ENCODE data around the gene FOXP1. TPM values are rescaled to one million over a fixed set of nuclear protein-coding genes. Genes with fewer than 3 reads are reported as not detected.

FOXP1 gene
- total and polyA plus RNA-seq, 9 of the 15 experiments (the other 6 are each of a cell fraction or from before 2014, with no cell fraction given) = 7.7 to 34.5 (median 13.7) TPM

DNA sequence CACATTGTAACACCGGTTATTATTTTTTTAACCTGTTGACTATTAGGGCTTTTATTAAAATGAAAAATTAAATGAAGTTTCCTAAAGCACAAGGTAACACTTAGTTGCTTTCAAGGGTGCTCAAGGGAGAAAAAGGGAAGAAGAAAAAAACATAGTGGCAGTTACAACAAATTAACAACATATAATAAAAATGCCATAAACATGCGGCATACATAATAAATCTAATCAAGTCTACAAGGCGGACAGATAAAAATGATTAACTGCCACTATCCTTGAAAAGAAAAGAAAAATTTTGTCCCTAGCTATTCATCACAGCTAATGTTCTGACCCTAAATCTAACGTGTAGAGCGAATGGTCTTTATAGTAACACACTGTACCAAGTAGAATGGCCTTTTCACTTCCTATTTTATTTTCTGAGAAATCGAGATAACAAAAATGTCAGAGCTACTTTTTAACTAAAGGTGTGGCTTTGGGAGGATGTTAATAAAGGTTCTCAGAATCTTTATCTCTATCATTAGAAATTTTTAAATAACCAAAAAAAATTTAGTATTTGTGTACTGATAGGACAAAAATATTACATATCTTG is 194.9 kb downstream of the FOXP1 start:
- no peak overlapping the region for H3K27ac ChIP-seq (ENCODE audit: extremely low read depth, low read depth, low read length)
- H2AFZ ChIP-seq (ENCODE audit: low read depth, low read length) = no peak overlapping the region
- peaks cover 0 to 25% of the 10 kb centered on the region in 2 experiments; a peak in 4 of 5 replicates for H3K4me1 ChIP-seq (replicated peaks in 1 of 2; ENCODE audit: control insufficient read depth in 2 of 2, insufficient read depth in 2 of 2, low read length in 2 of 2)
- no peak overlapping the region for H3K9ac ChIP-seq (ENCODE audit: insufficient read depth in 1 of 2, low read depth in 2 of 2, low read length in 2 of 2)
- H3K27me3 ChIP-seq (ENCODE audit: control insufficient read depth in 2 of 2, insufficient read depth in 2 of 2, low read length in 2 of 2) = no peaks in the 10 kb centered on the region
- no peaks in the 10 kb centered on the region for H3K36me3 ChIP-seq (ENCODE audit: control insufficient read depth, insufficient read depth, low read length)
- no peaks in the 10 kb centered on the region; the same call in 1 of the 3 replicates for H3K79me2 ChIP-seq (ENCODE audit: control insufficient read depth, insufficient read depth, low read length)
- no peak overlapping the region for H3K4me2 ChIP-seq (ENCODE audit: insufficient read depth, low read length)
- no peaks in the 10 kb centered on the region for H3K9me1 ChIP-seq (ENCODE audit: control insufficient read depth, insufficient read depth, low read length)
- no peaks in the 10 kb centered on the region for H3K9me3 ChIP-seq (replicated peaks; ENCODE audit: control insufficient read depth, insufficient read depth, low read depth, low read length)
- H4K20me1 ChIP-seq (replicated peaks; ENCODE audit: control insufficient read depth, insufficient read depth, low read length) = no peaks in the 10 kb centered on the region
- no peak for DNase-seq (ENCODE audit: extremely low read depth in 1 of 4, low spot score in 3 of 4)
- ATAC-seq = no peak
- POLR2A ChIA-PET = interaction anchor here (0.8 to 1.7 kb wide), 2 partner anchors 9 to 64 kb away, joined by 3 to 4 read pairs; no protein-coding TSS in a partner anchor
- FAIRE-seq = no peak
- CTCF ChIA-PET (ENCODE audit: low intra/inter-chr PET ratio) = no interaction called here
- 27% methylated on average over 6 of the region's 6 CpGs for WGBS (ENCODE audit: insufficient coverage, low coverage, missing lambda C conversion rate)
- in situ Hi-C loops (cut with MboI) = no loop called here
- no peak overlapping the region for H3K4me3 ChIP-seq
- BruUV-seq (replicated peaks) = no TSS peak
- intact Hi-C loops (cut with micrococcal nuclease) = no loop called here
- no peak for TF ChIP-seq MAZ (CRISPR knock-in tag; conservative IDR thresholded peaks at IDR 0.05 in 1 of 2, IDR thresholded peaks at IDR 0.05 in 1 of 2)
- TF ChIP-seq TBP (optimal IDR thresholded peaks at IDR 0.05; ENCODE audit: low read depth, low read length) = no peak
- TF ChIP-seq, protein P1, sequence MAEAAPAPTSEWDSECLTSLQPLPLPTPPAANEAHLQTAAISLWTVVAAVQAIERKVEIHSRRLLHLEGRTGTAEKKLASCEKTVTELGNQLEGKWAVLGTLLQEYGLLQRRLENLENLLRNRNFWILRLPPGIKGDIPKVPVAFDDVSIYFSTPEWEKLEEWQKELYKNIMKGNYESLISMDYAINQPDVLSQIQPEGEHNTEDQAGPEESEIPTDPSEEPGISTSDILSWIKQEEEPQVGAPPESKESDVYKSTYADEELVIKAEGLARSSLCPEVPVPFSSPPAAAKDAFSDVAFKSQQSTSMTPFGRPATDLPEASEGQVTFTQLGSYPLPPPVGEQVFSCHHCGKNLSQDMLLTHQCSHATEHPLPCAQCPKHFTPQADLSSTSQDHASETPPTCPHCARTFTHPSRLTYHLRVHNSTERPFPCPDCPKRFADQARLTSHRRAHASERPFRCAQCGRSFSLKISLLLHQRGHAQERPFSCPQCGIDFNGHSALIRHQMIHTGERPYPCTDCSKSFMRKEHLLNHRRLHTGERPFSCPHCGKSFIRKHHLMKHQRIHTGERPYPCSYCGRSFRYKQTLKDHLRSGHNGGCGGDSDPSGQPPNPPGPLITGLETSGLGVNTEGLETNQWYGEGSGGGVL (CRISPR knock-in tag; IDR thresholded peaks at IDR 0.05) = no peak
- no peak for TF ChIP-seq SREBF2 (CRISPR knock-in tag; IDR thresholded peaks at IDR 0.05)
- TF ChIP-seq, protein P2, sequence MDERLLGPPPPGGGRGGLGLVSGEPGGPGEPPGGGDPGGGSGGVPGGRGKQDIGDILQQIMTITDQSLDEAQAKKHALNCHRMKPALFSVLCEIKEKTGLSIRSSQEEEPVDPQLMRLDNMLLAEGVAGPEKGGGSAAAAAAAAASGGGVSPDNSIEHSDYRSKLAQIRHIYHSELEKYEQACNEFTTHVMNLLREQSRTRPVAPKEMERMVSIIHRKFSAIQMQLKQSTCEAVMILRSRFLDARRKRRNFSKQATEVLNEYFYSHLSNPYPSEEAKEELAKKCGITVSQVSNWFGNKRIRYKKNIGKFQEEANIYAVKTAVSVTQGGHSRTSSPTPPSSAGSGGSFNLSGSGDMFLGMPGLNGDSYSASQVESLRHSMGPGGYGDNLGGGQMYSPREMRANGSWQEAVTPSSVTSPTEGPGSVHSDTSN (CRISPR knock-in tag; IDR thresholded peaks at IDR 0.05; ENCODE audit: low read depth) = no peak
- TF ChIP-seq, protein P2 (tag; conservative IDR thresholded peaks at IDR 0.05; ENCODE audit: low read depth) = 0 out of 2 replicates have a peak, but pooled peaks have one; percentile 28
